ENCODE measurements around the gene ITLN2. TPM values are rescaled to one million over a fixed set of nuclear protein-coding genes. Genes with fewer than 3 reads are reported as not detected.

Gene ITLN2
- total and polyA plus RNA-seq, 9 of the 15 experiments (the other 6 are each of a cell fraction or from before 2014, with no cell fraction given): not detected

DNA sequence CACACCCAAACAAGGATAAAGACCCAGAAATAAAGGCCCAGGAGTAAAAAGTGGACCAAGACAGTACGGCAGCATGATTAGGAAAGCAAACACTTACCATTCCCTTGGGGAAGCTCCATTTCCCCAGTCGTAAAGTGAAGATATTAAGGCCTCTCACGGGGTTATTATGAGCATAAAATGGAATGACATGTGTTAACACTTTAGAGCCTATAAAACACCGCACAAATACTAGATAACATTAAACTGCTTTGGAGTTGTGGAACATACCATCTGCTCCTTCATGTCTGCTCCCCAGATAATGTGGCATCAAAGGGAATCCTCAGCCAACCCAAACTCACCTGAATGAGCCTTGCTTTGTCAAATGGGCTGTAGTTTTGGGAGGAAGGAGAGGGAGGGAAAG is 8.9 kb upstream of the ITLN2 start:
- intact Hi-C loops (cut with micrococcal nuclease): no loop called here
- ChIA-PET POLR2A (no interaction called here), CTCF (ENCODE audit: low intra/inter-chr PET ratio) (no interaction called here)
- Histone ChIP-seq H3K4me1 (replicated peaks in 1 of 2; ENCODE audit: control insufficient read depth in 2 of 2, insufficient read depth in 2 of 2, low read length in 2 of 2) (no peaks in the 10 kb centered on the region), H3K79me2 (ENCODE audit: control insufficient read depth, insufficient read depth, low read length) (no peaks in the 10 kb centered on the region), H3K9me1 (ENCODE audit: control insufficient read depth, insufficient read depth, low read length) (no peaks in the 10 kb centered on the region), H3K27ac (ENCODE audit: extremely low read depth, low read depth, low read length) (no peak overlapping the region), H4K20me1 (replicated peaks; ENCODE audit: control insufficient read depth, insufficient read depth, low read length) (no peaks in the 10 kb centered on the region), H3K9ac (ENCODE audit: insufficient read depth in 1 of 2, low read depth in 2 of 2, low read length in 2 of 2) (no peak overlapping the region), H3K27me3 (ENCODE audit: control insufficient read depth in 2 of 2, insufficient read depth in 2 of 2, low read length in 2 of 2) (peaks cover 4 to 9% of the 10 kb centered on the region in 2 experiments; a peak in 4 of 5 replicates), H3K9me3 (replicated peaks; ENCODE audit: control insufficient read depth, insufficient read depth, low read depth, low read length) (no peaks in the 10 kb centered on the region), H3K4me2 (ENCODE audit: insufficient read depth, low read length) (no peak overlapping the region), H3K36me3 (ENCODE audit: control insufficient read depth, insufficient read depth, low read length) (no peaks in the 10 kb centered on the region), H3K4me3 (no peak overlapping the region), H2AFZ (ENCODE audit: low read depth, low read length) (no peak overlapping the region)
- ATAC-seq (no peak), DNase-seq (ENCODE audit: extremely low read depth in 1 of 4, low spot score in 3 of 4) (no peak), FAIRE-seq (no peak)
- no TSS peak for BruUV-seq (replicated peaks)
- TF ChIP-seq SLC30A9 (CRISPR knock-in tag; IDR thresholded peaks at IDR 0.05) (no peak), GTF2A2 (tag; IDR thresholded peaks at IDR 0.05) (no peak), SRSF3 (IDR thresholded peaks at IDR 0.05; ENCODE audit: insufficient read depth, low read length) (no peak), PHB (CRISPR knock-in tag; IDR thresholded peaks at IDR 0.05) (no peak), ZNF224 (CRISPR knock-in tag; IDR thresholded peaks at IDR 0.05) (no peak), ZNF699 (CRISPR knock-in tag; IDR thresholded peaks at IDR 0.05; ENCODE audit: insufficient replicate concordance) (no peak), ZNF785 (CRISPR knock-in tag; IDR thresholded peaks at IDR 0.05) (no peak), KLF16 (IDR thresholded peaks at IDR 0.05) (no peak), ZNF197 (CRISPR knock-in tag; IDR thresholded peaks at IDR 0.05; ENCODE audit: low read depth) (no peak), MTA2 (IDR thresholded peaks at IDR 0.05; ENCODE audit: low read depth) (no peak), ID3 (CRISPR knock-in tag; IDR thresholded peaks at IDR 0.05) (no peak), ID3 (tag; IDR thresholded peaks at IDR 0.05) (no peak)
- TF ChIP-seq, protein P1, sequence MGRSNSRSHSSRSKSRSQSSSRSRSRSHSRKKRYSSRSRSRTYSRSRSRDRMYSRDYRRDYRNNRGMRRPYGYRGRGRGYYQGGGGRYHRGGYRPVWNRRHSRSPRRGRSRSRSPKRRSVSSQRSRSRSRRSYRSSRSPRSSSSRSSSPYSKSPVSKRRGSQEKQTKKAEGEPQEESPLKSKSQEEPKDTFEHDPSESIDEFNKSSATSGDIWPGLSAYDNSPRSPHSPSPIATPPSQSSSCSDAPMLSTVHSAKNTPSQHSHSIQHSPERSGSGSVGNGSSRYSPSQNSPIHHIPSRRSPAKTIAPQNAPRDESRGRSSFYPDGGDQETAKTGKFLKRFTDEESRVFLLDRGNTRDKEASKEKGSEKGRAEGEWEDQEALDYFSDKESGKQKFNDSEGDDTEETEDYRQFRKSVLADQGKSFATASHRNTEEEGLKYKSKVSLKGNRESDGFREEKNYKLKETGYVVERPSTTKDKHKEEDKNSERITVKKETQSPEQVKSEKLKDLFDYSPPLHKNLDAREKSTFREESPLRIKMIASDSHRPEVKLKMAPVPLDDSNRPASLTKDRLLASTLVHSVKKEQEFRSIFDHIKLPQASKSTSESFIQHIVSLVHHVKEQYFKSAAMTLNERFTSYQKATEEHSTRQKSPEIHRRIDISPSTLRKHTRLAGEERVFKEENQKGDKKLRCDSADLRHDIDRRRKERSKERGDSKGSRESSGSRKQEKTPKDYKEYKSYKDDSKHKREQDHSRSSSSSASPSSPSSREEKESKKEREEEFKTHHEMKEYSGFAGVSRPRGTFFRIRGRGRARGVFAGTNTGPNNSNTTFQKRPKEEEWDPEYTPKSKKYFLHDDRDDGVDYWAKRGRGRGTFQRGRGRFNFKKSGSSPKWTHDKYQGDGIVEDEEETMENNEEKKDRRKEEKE (IDR thresholded peaks at IDR 0.05; ENCODE audit: borderline replicate concordance in 1 of 2, control insufficient read depth in 1 of 2, low read depth in 2 of 2, low read length in 1 of 2): no peak
- in situ Hi-C loops (cut with MboI): no loop called here
- 3% methylated on average over 4 of the region's 4 CpGs for WGBS (ENCODE audit: insufficient coverage, low coverage, missing lambda C conversion rate)
